Upper lobe of left lung (tissue), 6 donors: Measurements from ENCODE around the gene SH3RF1. TPM values are rescaled to one million over a fixed set of nuclear protein-coding genes. Genes with fewer than 3 reads are reported as not detected.

Source experiments
- ATAC-seq, 2 donors: fragments of 200-7000 bp; cut with Tn5 transposase; one replicate each; pipeline ENCODE4 v1.9.1; 2022; ENCODE audit warnings: mild to moderate bottlenecking in 2 of 2, moderate library complexity in 2 of 2; ENCODE audit not compliant: low FRiP score in 2 of 2
- DNase-seq, 2 donors: peaks; one replicate each; pipeline ENCODE4 v3.0.0-alpha.2; 2019 to 2020
- H3K27ac ChIP-seq, 4 donors: fragments of 200-600 bp; sonication (generic); one replicate each; pipeline ENCODE4 v1.5.1; 2016 to 2019
- H3K27me3 ChIP-seq, 4 donors: fragments of 200-600 bp; sonication (generic); one replicate each; pipeline ENCODE4 v1.5.1; 2017 to 2019
- H3K36me3 ChIP-seq, 4 donors: fragments of 200-600 bp; sonication (generic); one replicate each; pipeline ENCODE4 v1.5.1; 2016 to 2019
- H3K4me1 ChIP-seq, 4 donors: fragments of 200-600 bp; sonication (generic); one replicate each; pipeline ENCODE4 v1.5.1; 2018 to 2019
- H3K4me3 ChIP-seq, 4 donors: fragments of 200-600 bp; sonication (generic); one replicate each; pipeline ENCODE4 v1.5.1; 2017 to 2019; ENCODE audit warnings: mild to moderate bottlenecking in 2 of 4, moderate library complexity in 1 of 4
- H3K9me3 ChIP-seq, 4 donors: fragments of 200-600 bp; sonication (generic); one replicate each; pipeline ENCODE4 v1.5.1; 2018 to 2019
- EP300 ChIP-seq, 4 donors: sonication (generic); formaldehyde crosslinking; IDR thresholded peaks; one replicate each; pipeline ENCODE4 v1.5.1; 2017; ENCODE audit warnings: antibody characterized with exemption in 4 of 4, control low read depth in 2 of 4
- POLR2A ChIP-seq, 4 donors: fragments of 450-650 bp; IDR thresholded peaks; one replicate each; pipeline ENCODE4 v1.5.1; 2016 to 2017; ENCODE audit warnings: antibody characterized with exemption in 4 of 4, mild to moderate bottlenecking in 2 of 4
- POLR2AphosphoS5 ChIP-seq, 2 donors: sonication (generic); formaldehyde crosslinking; IDR thresholded peaks; one replicate each; pipeline ENCODE4 v1.5.1; 2017; ENCODE audit warnings: antibody characterized with exemption in 2 of 2
- WGBS, 2 donors: methylation state at CpG; one replicate each; pipeline ENCODE4 v1.1.5; 2017 to 2018; 5-methylcytosine and 5-hydroxymethylcytosine counted together
- total RNA-seq, 6 donors: library from RNA; depleted of rRNA in 4 of 6; stranded (reverse); fragments of >200 nt in 4 of 6; gene quantifications; one replicate each; pipeline versions ENCODE4 v1.1.0 to v1.2.1, GENCODE V29; 2016 to 2021
- TF ChIP-seq, protein P1 (sequence below), 6 experiments: fragments of 450-650 bp in 4 of 6; fragments of 200-600 bp in 2 of 6; sonication (generic) in 2 of 6; IDR thresholded peaks; one replicate each; pipeline ENCODE4 v1.5.1; 2016 to 2019; ENCODE audit warnings: antibody characterized with exemption in 6 of 6
- donor health status: DM: no; HTN: no; CAD: no; lungs with moderate emphysema.
- donor health status: DM: no; HTN: yes; CAD: no; lungs with severe emphysema.

SH3RF1 gene
- total RNA-seq, 6 donors from 2014 or later = 27.1 to 38.7 (median 34.3) TPM

DNA sequence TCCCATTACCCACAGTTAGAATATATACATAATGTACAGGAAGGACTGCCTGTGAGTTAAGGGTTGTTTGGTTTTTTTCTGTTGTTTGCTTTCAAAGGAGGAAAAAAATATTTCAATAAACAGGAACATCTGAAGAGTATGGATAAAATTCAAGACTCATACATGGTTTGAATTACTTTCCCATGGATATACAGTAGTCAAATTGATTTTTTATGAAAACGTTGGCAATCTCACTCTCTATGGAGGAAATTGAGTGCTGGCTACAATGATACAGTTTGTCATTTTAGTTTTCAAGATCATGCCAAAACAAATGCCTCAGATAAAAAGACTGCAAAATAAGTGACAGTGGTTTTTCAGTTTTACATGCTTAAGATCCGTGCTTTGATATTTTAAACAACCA is 116.6 kb downstream of the SH3RF1 start:
- no peak overlapping the region for H3K4me3 ChIP-seq
- DNase-seq (no peak), ATAC-seq (no peak)
- H3K36me3 ChIP-seq = peaks cover 0 to 17% (median 0%) of the 10 kb centered on the region in 4 donors
- no peak for TF ChIP-seq POLR2A (IDR thresholded peaks at IDR 0.05)
- TF ChIP-seq POLR2AphosphoS5 (IDR thresholded peaks at IDR 0.05) = no peak
- TF ChIP-seq, protein P1, sequence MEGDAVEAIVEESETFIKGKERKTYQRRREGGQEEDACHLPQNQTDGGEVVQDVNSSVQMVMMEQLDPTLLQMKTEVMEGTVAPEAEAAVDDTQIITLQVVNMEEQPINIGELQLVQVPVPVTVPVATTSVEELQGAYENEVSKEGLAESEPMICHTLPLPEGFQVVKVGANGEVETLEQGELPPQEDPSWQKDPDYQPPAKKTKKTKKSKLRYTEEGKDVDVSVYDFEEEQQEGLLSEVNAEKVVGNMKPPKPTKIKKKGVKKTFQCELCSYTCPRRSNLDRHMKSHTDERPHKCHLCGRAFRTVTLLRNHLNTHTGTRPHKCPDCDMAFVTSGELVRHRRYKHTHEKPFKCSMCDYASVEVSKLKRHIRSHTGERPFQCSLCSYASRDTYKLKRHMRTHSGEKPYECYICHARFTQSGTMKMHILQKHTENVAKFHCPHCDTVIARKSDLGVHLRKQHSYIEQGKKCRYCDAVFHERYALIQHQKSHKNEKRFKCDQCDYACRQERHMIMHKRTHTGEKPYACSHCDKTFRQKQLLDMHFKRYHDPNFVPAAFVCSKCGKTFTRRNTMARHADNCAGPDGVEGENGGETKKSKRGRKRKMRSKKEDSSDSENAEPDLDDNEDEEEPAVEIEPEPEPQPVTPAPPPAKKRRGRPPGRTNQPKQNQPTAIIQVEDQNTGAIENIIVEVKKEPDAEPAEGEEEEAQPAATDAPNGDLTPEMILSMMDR (IDR thresholded peaks at IDR 0.05) = no peak
- no peak for TF ChIP-seq EP300 (IDR thresholded peaks at IDR 0.05)
- H3K27ac ChIP-seq = no peak overlapping the region
- no peaks in the 10 kb centered on the region for H3K9me3 ChIP-seq
- no peaks in the 10 kb centered on the region for H3K27me3 ChIP-seq
- 53 to 55% methylated on average over 2 of the region's 2 CpGs for WGBS, 2 donors
- peaks cover 0 to 16% (median 0%) of the 10 kb centered on the region in 4 donors for H3K4me1 ChIP-seq

DNA sequence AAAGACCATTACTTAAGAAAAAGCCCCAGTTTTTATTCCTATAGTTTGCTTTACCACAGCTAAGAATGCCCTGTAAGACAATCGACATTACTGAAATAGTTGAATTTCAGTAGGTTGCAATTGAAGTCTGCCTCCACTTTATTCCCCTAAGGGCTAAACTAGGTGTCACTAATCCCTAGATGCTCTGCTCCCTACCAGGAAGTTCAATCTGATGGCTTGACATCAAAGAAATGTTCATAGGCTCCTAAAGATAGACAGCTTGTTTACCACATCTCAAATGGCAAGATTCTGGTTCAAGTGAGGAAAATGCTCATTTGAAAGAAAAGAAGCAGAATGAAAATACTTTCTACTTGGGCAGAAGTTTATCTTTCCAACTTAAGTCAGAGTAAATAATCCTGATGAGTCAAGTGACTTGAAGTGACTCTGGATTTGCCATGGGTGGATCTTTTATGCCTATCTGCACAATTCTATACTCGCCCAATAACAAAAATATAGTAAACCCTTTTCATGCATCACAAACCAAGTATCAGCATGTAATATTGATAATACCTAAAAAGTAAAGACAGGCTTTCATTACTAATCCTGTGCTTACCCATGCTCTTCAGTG is 117.2 kb downstream of the SH3RF1 start:
- DNase-seq (no peak), ATAC-seq (no peak)
- TF ChIP-seq POLR2AphosphoS5 (IDR thresholded peaks at IDR 0.05) = no peak
- no peak for TF ChIP-seq EP300 (IDR thresholded peaks at IDR 0.05)
- Histone ChIP-seq H3K27ac (no peak overlapping the region), H3K27me3 (no peaks in the 10 kb centered on the region), H3K36me3 (peaks cover 0 to 17% (median 0%) of the 10 kb centered on the region in 4 donors), H3K4me1 (peaks cover 0 to 16% (median under 1%) of the 10 kb centered on the region in 4 donors), H3K9me3 (no peaks in the 10 kb centered on the region), H3K4me3 (no peak overlapping the region)
- WGBS, 2 donors = 79 to 87% methylated on average over 2 of the region's 2 CpGs

DNA sequence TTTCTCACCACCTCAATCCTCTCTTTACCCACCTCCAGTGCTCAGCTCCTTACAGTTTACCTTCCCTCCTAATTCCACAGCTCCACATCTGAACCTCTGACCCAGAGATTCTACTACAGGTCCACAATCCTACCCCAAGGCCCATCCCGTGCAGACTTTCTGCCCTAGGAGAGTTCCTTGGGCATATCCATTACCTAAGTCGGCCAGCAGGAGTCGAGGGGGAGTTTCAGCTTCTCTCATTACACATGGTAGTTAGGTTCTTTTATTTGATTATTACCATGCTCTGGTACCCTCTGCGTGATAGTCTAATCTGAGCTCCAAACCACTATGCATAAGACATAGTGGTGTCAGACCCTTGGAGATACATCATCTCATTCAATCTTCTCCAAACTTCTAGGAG is 117.9 kb downstream of the SH3RF1 start:
- Histone ChIP-seq H3K27ac (no peak overlapping the region), H3K4me1 (peaks cover 0 to 16% (median 3%) of the 10 kb centered on the region in 4 donors), H3K4me3 (no peak overlapping the region), H3K27me3 (no peaks in the 10 kb centered on the region), H3K9me3 (no peaks in the 10 kb centered on the region), H3K36me3 (peaks cover 0 to 17% (median 0%) of the 10 kb centered on the region in 4 donors)
- ATAC-seq (no peak), DNase-seq (no peak)
- TF ChIP-seq POLR2A (IDR thresholded peaks at IDR 0.05) = no peak
- no peak for TF ChIP-seq POLR2AphosphoS5 (IDR thresholded peaks at IDR 0.05)
- TF ChIP-seq, protein P1 (IDR thresholded peaks at IDR 0.05) = no peak
- TF ChIP-seq EP300 (IDR thresholded peaks at IDR 0.05) = no peak
- 94 to 96% methylated on average over 4 of the region's 4 CpGs for WGBS, 2 donors

DNA sequence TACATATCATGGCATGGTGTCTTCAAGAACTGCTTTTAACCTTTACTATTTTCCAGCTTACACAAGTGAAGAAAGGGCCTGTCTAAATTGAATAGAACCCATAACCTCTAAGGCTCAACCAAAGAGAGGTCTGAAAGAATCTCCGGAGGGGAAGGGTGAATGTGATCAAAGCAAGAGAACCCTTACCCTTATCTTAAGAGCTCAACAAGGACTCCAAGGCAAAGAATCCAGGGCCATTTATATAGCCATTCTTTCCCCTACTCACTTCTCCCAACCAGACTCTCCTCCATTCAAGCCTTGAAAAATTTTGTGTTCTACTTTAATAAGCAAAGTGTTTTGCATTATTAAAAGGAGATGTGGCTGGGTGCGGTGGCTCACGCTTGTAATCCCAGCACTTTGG is 118.7 kb downstream of the SH3RF1 start:
- Histone ChIP-seq H3K27me3 (no peaks in the 10 kb centered on the region), H3K4me1 (peaks cover 0 to 16% (median 3%) of the 10 kb centered on the region in 4 donors), H3K9me3 (no peaks in the 10 kb centered on the region), H3K4me3 (no peak overlapping the region), H3K27ac (no peak overlapping the region), H3K36me3 (peaks cover 0 to 17% (median 0%) of the 10 kb centered on the region in 4 donors)
- TF ChIP-seq POLR2AphosphoS5 (IDR thresholded peaks at IDR 0.05) (no peak), POLR2A (IDR thresholded peaks at IDR 0.05) (no peak), EP300 (IDR thresholded peaks at IDR 0.05) (no peak)
- TF ChIP-seq, protein P1 (IDR thresholded peaks at IDR 0.05) = no peak
- DNase-seq (no peak), ATAC-seq (no peak)
- 65 to 81% methylated on average over 3 of the region's 3 CpGs for WGBS, 2 donors

DNA sequence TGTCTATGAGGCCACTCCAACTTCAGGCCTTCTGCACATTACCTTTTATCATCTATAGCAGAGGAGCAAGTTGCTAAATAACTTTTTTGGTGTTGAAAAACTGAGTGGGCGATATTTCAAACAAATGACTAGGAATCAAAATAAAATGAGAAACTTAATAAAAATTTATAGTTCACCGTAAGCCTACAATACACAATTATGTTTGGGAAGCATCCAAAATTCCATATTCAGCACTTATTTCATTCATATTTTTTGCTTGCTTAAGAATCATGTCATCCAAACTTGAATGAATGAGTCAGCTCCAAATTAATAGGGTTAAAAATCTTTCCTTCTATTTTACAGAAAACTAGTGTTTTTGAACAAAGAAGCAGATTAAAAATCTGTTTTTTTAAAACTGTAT is 119.1 kb downstream of the SH3RF1 start:
- Histone ChIP-seq H3K9me3 (no peaks in the 10 kb centered on the region), H3K4me1 (peaks cover 0 to 16% (median 3%) of the 10 kb centered on the region in 4 donors), H3K27me3 (no peaks in the 10 kb centered on the region), H3K4me3 (no peak overlapping the region), H3K36me3 (peaks cover 0 to 17% (median 0%) of the 10 kb centered on the region in 4 donors), H3K27ac (no peak overlapping the region)
- ATAC-seq (no peak), DNase-seq (no peak)
- TF ChIP-seq, protein P1 (IDR thresholded peaks at IDR 0.05) = no peak
- TF ChIP-seq POLR2A (IDR thresholded peaks at IDR 0.05) (no peak), EP300 (IDR thresholded peaks at IDR 0.05) (no peak), POLR2AphosphoS5 (IDR thresholded peaks at IDR 0.05) (no peak)
- WGBS, 2 donors = 74 to 78% methylated on average over 2 of the region's 2 CpGs
